Astrocyte (in vitro differentiated cells and primary cell): Measurements from ENCODE around the gene PPP3CA.

ENCODE experiments used
- CTCF ChIP-seq: IDR thresholded peaks from 2 replicates; pipeline ENCODE4 v1.5.1; 2011; ENCODE audit warnings: low read depth, mild to moderate bottlenecking, inconsistent platforms, low read length, moderate library complexity; ENCODE audit not compliant: insufficient read depth
- EZH2 ChIP-seq: IDR thresholded peaks from 2 replicates; pipeline ENCODE4 v1.6.1; 2012; ENCODE audit warnings: mild to moderate bottlenecking, low read length, inconsistent platforms; ENCODE audit not compliant: insufficient read depth

GRCh38 chr4:101160792-101161592 is 186.3 kb downstream of the PPP3CA start:
- TF ChIP-seq CTCF (no peak), EZH2 (no peak)
